K562 (cell line): ENCODE results near the gene EN2. TPM values are rescaled to one million over a fixed set of nuclear protein-coding genes. Genes with fewer than 3 reads are reported as not detected.

ENCODE experiments used
- ATAC-seq: fragments of 200-7000 bp; cut with Tn5 transposase; 3 replicates; pipeline ENCODE4 v1.9.1; 2020; ENCODE audit warnings: moderate library complexity
- BruUV-seq: library from RNA; stranded (reverse); fragments of 400-500 nt; replicated peaks from 2 replicates; lab custom pipeline; 2021; lab: Mats Ljungman, UMichigan
- CTCF ChIA-PET: fragments of 300-600 bp; formaldehyde crosslinking; extraction: SDS; loops from one replicate; lab custom pipeline; 2021; ENCODE audit warnings: low intra/inter-chr PET ratio; lab: Yijun Ruan, JAX
- POLR2A ChIA-PET: fragments of 300-600, 350-650 bp; sonication (Branson Sonifier 250); formaldehyde crosslinking; extraction: SDS; loops from one replicate; lab custom pipeline; 2021; ENCODE audit warnings: antibody characterized with exemption, inconsistent platforms; lab: Yijun Ruan, JAX
- DNase-seq, 4 experiments: peaks; one replicate each; pipeline versions ENCODE4 v3.0.0 to v3.0.0-alpha.2; 2011 to 2018; ENCODE audit warnings: low spot score in 3 of 4, mixed read lengths in 3 of 4; ENCODE audit errors: extremely low read depth in 1 of 4
- FAIRE-seq: peaks from 2 replicates; lab custom pipeline; 2011; peaks lifted over from hg19 to GRCh38; lab: Jason Lieb, UNC
- H2AFZ ChIP-seq: 2 replicates; pipeline ENCODE4 v1.6.0; 2011; ENCODE audit warnings: low read depth, low read length, control low read depth, inconsistent platforms
- H3K27ac ChIP-seq: fragments of 200-600 bp; 3 replicates; pipeline ENCODE4 v1.8.0; 2011; ENCODE audit warnings: low read depth, mild to moderate bottlenecking, control low read depth, inconsistent platforms, low read length, moderate library complexity, mixed read lengths; ENCODE audit errors: extremely low read depth
- H3K27me3 ChIP-seq, 2 experiments: fragments of 300-600 bp in 1 of 2; 2 replicates in 1 of 2; 3 replicates in 1 of 2; pipeline versions ENCODE4 v1.6.0 to v1.8.0; 2011; ENCODE audit warnings: inconsistent platforms in 2 of 2, low read length in 2 of 2, mild to moderate bottlenecking in 1 of 2, mixed read lengths in 1 of 2, moderate library complexity in 1 of 2; ENCODE audit not compliant: control insufficient read depth in 2 of 2, insufficient read depth in 2 of 2
- H3K36me3 ChIP-seq: fragments of 300-600 bp; 3 replicates; pipeline ENCODE4 v1.8.0; 2011; ENCODE audit warnings: mild to moderate bottlenecking, low read length, inconsistent platforms; ENCODE audit not compliant: control insufficient read depth, insufficient read depth
- H3K4me1 ChIP-seq, 2 experiments: fragments of 200-600 bp in 1 of 2; replicated peaks in 1 of 2; 2 replicates in 1 of 2; 3 replicates in 1 of 2; pipeline versions ENCODE4 v1.5.1 to v1.8.0; 2011; ENCODE audit warnings: inconsistent platforms in 2 of 2, low read length in 2 of 2, mild to moderate bottlenecking in 1 of 2, mixed read lengths in 1 of 2, moderate library complexity in 1 of 2; ENCODE audit not compliant: control insufficient read depth in 2 of 2, insufficient read depth in 2 of 2
- H3K4me2 ChIP-seq: 2 replicates; pipeline ENCODE4 v1.6.1; 2011; ENCODE audit warnings: low read length, control low read depth, inconsistent platforms, mixed read lengths; ENCODE audit not compliant: insufficient read depth
- H3K4me3 ChIP-seq: fragments of 200-600 bp; sonication (generic), shearing (Covaris generic); 2 replicates; pipeline ENCODE4 v1.5.1; 2016; ENCODE audit warnings: control low read depth, inconsistent platforms
- H3K79me2 ChIP-seq: fragments of 200-600 bp; 3 replicates; pipeline ENCODE4 v1.8.0; 2011; ENCODE audit warnings: low read length, inconsistent platforms; ENCODE audit not compliant: control insufficient read depth, insufficient read depth
- H3K9ac ChIP-seq, 2 experiments: 2 replicates each; pipeline versions ENCODE4 v1.6.0 to v1.6.1; 2011; ENCODE audit warnings: low read depth in 2 of 2, low read length in 2 of 2, control low read depth in 1 of 2, inconsistent platforms in 1 of 2, mild to moderate bottlenecking in 1 of 2, mixed read lengths in 1 of 2; ENCODE audit not compliant: insufficient read depth in 1 of 2
- H3K9me1 ChIP-seq: one replicate; pipeline ENCODE4 v1.6.0; 2011; ENCODE audit warnings: inconsistent platforms, mild to moderate bottlenecking, low read length, moderate library complexity; ENCODE audit not compliant: control insufficient read depth, insufficient read depth
- H3K9me3 ChIP-seq: replicated peaks from 2 replicates; pipeline ENCODE4 v1.5.1; 2011; ENCODE audit warnings: low read depth, low read length, inconsistent platforms; ENCODE audit not compliant: control insufficient read depth, insufficient read depth
- H4K20me1 ChIP-seq: replicated peaks from 2 replicates; pipeline ENCODE4 v1.6.1; 2011; ENCODE audit warnings: low read length, inconsistent platforms, mixed read lengths; ENCODE audit not compliant: control insufficient read depth, insufficient read depth
- CCAR2 ChIP-seq: fragments of 200-400 bp; formaldehyde crosslinking; IDR thresholded peaks from 2 replicates; pipeline ENCODE4 v1.6.1; 2017; ENCODE audit warnings: mild to moderate bottlenecking, low read depth, low read length
- CHD2 ChIP-seq: IDR thresholded peaks from 2 replicates; pipeline ENCODE4 v1.6.1; 2011; ENCODE audit warnings: low read depth, low read length
- ELF2 ChIP-seq: fragments of 250-450 bp; sonication (Bioruptor Pico); IDR thresholded peaks from 2 replicates; pipeline ENCODE4 v1.5.0; 2021; ENCODE audit warnings: mild to moderate bottlenecking
- HCFC1 ChIP-seq: IDR thresholded peaks from 2 replicates; pipeline ENCODE4 v1.6.1; 2012; ENCODE audit warnings: low read depth, low read length, improper control_type of control experiment
- HES1 ChIP-seq: fragments of 450-650 bp; IDR thresholded peaks from 2 replicates; pipeline ENCODE4 v1.6.1; 2016; ENCODE audit warnings: low read depth, mild to moderate bottlenecking, moderate library complexity
- MBD2 ChIP-seq: sonication (generic); IDR thresholded peaks from 2 replicates; pipeline ENCODE4 v1.6.1; 2016; ENCODE audit warnings: low read depth, borderline replicate concordance
- MYBL2 ChIP-seq, 2 experiments: fragments of 450-650 bp in 1 of 2; sonication (generic) in 1 of 2; formaldehyde crosslinking in 1 of 2; IDR thresholded peaks; 2 replicates each; pipeline versions ENCODE4 v1.6.1 to v1.8.1; 2017 to 2022; ENCODE audit warnings: borderline replicate concordance in 1 of 2, inconsistent platforms in 1 of 2, low read depth in 1 of 2, mild to moderate bottlenecking in 1 of 2, missing genetic modification reagents in 1 of 2, moderate library complexity in 1 of 2
- MYC ChIP-seq, 2 experiments: fragments of 250-450 bp in 1 of 2; sonication (Bioruptor Pico) in 1 of 2; IDR thresholded peaks; 2 replicates each; pipeline versions ENCODE4 v1.5.1 to v1.6.1; 2012 to 2021; ENCODE audit warnings: low read depth in 2 of 2, borderline replicate concordance in 1 of 2, improper control_type of control experiment in 1 of 2, low read length in 1 of 2, mild to moderate bottlenecking in 1 of 2, moderate library complexity in 1 of 2
- NR1H2 ChIP-seq: sonication (generic); formaldehyde crosslinking; IDR thresholded peaks from 2 replicates; pipeline ENCODE4 v1.4.0; 2020; ENCODE audit warnings: mild to moderate bottlenecking, missing genetic modification reagents
- TSC22D4 ChIP-seq: fragments of 450-650 bp; IDR thresholded peaks from 2 replicates; pipeline ENCODE4 v1.6.1; 2016; ENCODE audit warnings: missing genetic modification characterization, missing biosample characterization, control low read depth
- ZBTB2 ChIP-seq: fragments of 450-650 bp; IDR thresholded peaks from 2 replicates; pipeline ENCODE4 v1.6.1; 2016; ENCODE audit warnings: antibody characterized with exemption
- ZC3H4 ChIP-seq: sonication (generic); formaldehyde crosslinking; IDR thresholded peaks from 2 replicates; pipeline ENCODE4 v1.9.0; 2021; ENCODE audit warnings: missing genetic modification reagents, borderline replicate concordance
- ZNF165 ChIP-seq: fragments of 250-450 bp; sonication (Bioruptor Pico); IDR thresholded peaks from 2 replicates; pipeline ENCODE4 v1.4.0; 2020; ENCODE audit warnings: borderline replicate concordance
- ZNF224 ChIP-seq: sonication (generic); formaldehyde crosslinking; IDR thresholded peaks from 2 replicates; pipeline ENCODE4 v1.8.0; 2022; ENCODE audit warnings: mild to moderate bottlenecking, missing genetic modification reagents
- ZNF655 ChIP-seq: fragments of 250-450 bp; sonication (Bioruptor Pico); IDR thresholded peaks from 2 replicates; pipeline ENCODE4 v1.5.0; 2021
- WGBS: fragments of 100-300 bp; shearing (Covaris generic); methylation state at CpG from one replicate; pipeline ENCODE4 v1.1.6; 2016; ENCODE audit warnings: low coverage, mixed read lengths; ENCODE audit not compliant: insufficient coverage; ENCODE audit errors: missing lambda C conversion rate; 5-methylcytosine and 5-hydroxymethylcytosine counted together
- in situ Hi-C: fragments of 300-500 bp; cut with MboI; formaldehyde crosslinking; loops from 4 replicates; pipeline ENCODE4 v1.15.0; 2018; ENCODE audit warnings: inconsistent platforms, mixed read lengths
- intact Hi-C: fragments of 100-400 bp; cut with micrococcal nuclease; formaldehyde crosslinking; loops from 2 replicates; pipeline ENCODE4 v1.14.2; 2022
- polyA plus RNA-seq, 8 experiments: library from polyadenylated mRNA; depleted of rRNA in 4 of 8; stranded (reverse) in 5 of 8; unstranded in 3 of 8; fragments of >200 nt; fragmentation: Nextera tagmentation in 2 of 8; fragmentation: Illumina TruSeq in 1 of 8; extraction: Ambion mirVana in 2 of 8; extraction: Trizol in 1 of 8; gene quantifications; 2 replicates each; pipeline versions ENCODE4 v1.2.1 to v1.2.3, GENCODE V29; 2011 to 2014; ENCODE audit warnings: inconsistent platforms in 1 of 8, missing spikeins in 1 of 8
- total RNA-seq, 7 experiments: library from RNA; depleted of rRNA in 6 of 7; stranded (reverse); fragments of >200 nt in 6 of 7; fragmentation: Illumina TruSeq in 2 of 7; extraction: Trizol in 2 of 7; gene quantifications; 2 replicates each; pipeline versions ENCODE4 v1.2.1 to v1.2.3, GENCODE V29; 2011 to 2021; ENCODE audit warnings: low replicate concordance in 1 of 7

Gene EN2
- total and polyA plus RNA-seq, 9 of the 15 experiments (the other 6 are each of a cell fraction or from before 2014, with no cell fraction given) = 0.04 TPM; not detected in 7

GRCh38 chr7:155437836-155438235 lies 20.1 kb upstream of the EN2 start:
- no peak overlapping the region for H3K27ac ChIP-seq
- WGBS = 0% methylated on average over 4 of the region's 4 CpGs
- no peaks in the 10 kb centered on the region for H3K79me2 ChIP-seq
- H3K9me3 ChIP-seq = no peaks in the 10 kb centered on the region
- FAIRE-seq (no peak), ATAC-seq (no peak), DNase-seq (no peak)
- in situ Hi-C loops (no loop called here), intact Hi-C loops (no loop called here)
- H2AFZ ChIP-seq = no peak overlapping the region
- no peaks in the 10 kb centered on the region for H3K36me3 ChIP-seq
- H4K20me1 ChIP-seq = no peaks in the 10 kb centered on the region; the same call in 1 of the 2 replicates
- POLR2A ChIA-PET = interaction anchor here (1.6 kb wide), 1 partner anchor 9 kb away, joined by 4 read pairs; no protein-coding TSS in a partner anchor
- no peak for TF ChIP-seq HES1
- TF ChIP-seq ZNF224 (CRISPR knock-in tag) = no peak
- TF ChIP-seq ZNF655 = no peak
- TF ChIP-seq ZC3H4 = no peak
- TF ChIP-seq ELF2 = no peak
- TF ChIP-seq MYC (IDR thresholded peaks at IDR 0.05; ENCODE audit: low read depth, low read length) = no peak
- TF ChIP-seq MYC (CRISPR knock-in tag; IDR thresholded peaks at IDR 0.05; ENCODE audit: borderline replicate concordance, low read depth) = no peak
- no peak for TF ChIP-seq HCFC1
- TF ChIP-seq CHD2 = no peak
- no peak for TF ChIP-seq NR1H2 (CRISPR knock-in tag)
- no peak for TF ChIP-seq TSC22D4 (tag)
- TF ChIP-seq ZBTB2 = no peak
- no peak for TF ChIP-seq CCAR2
- no peak for TF ChIP-seq MYBL2 (IDR thresholded peaks at IDR 0.05; ENCODE audit: low read depth)
- no peak for TF ChIP-seq MYBL2 (CRISPR knock-in tag; IDR thresholded peaks at IDR 0.05; ENCODE audit: borderline replicate concordance)
- no peak for TF ChIP-seq ZNF165
- TF ChIP-seq MBD2 = no peak
- H3K4me2 ChIP-seq = no peak overlapping the region
- peaks cover 19 to 74% of the 10 kb centered on the region in 2 experiments; a peak in 4 of 5 replicates for H3K27me3 ChIP-seq
- no TSS peak for BruUV-seq
- H3K9me1 ChIP-seq = no peaks in the 10 kb centered on the region
- H3K9ac ChIP-seq = no peak overlapping the region
- no peaks in the 10 kb centered on the region for H3K4me1 ChIP-seq
- H3K4me3 ChIP-seq = no peak overlapping the region
- CTCF ChIA-PET = no interaction called here
